Measurements from ENCODE around the gene CATSPER3. TPM values are rescaled to one million over a fixed set of nuclear protein-coding genes. Genes with fewer than 3 reads are reported as not detected.

CATSPER3 gene
- total RNA-seq, 1 donor from 2014 or later: 0.86 TPM

GRCh38 chr5:135058331-135058732 lies 90.6 kb downstream of the CATSPER3 start:
- ATAC-seq (no peak), DNase-seq (ENCODE audit: low spot score) (no peak)

GRCh38 chr5:135059000-135059923 lies 91.6 kb downstream of the CATSPER3 start:
- ATAC-seq (no peak), DNase-seq (ENCODE audit: low spot score) (no peak)

- DNase-seq (ENCODE audit: low spot score) (no peak), ATAC-seq (no peak)
Measured at GRCh38 chr5:135060021-135060420, 92.3 kb downstream of the CATSPER3 start.

- ATAC-seq (no peak), DNase-seq (ENCODE audit: low spot score) (no peak)
Measured at GRCh38 chr5:135061001-135061400, 93.3 kb downstream of the CATSPER3 start.

Other genes starting within 250 kb of the CATSPER3 start
- 10.5 TPM for gene CAMLG, start 229.4 kb upstream of the CATSPER3 start, total RNA-seq
- gene DDX46, start 209.1 kb upstream of the CATSPER3 start, total RNA-seq: 19.0 TPM
- 25.9 TPM for gene C5orf24, start 121.9 kb upstream of the CATSPER3 start, total RNA-seq
- gene TXNDC15, start 93.5 kb upstream of the CATSPER3 start, total RNA-seq: 30.2 TPM
- gene PCBD2, start 62.8 kb upstream of the CATSPER3 start, total RNA-seq: 10.6 TPM
- 0.40 TPM for gene PITX1, start 66.3 kb downstream of the CATSPER3 start, total RNA-seq

Data from left lobe of liver (tissue), 2 donors.